ENCODE data around the gene ZNF670.

The ZNF670 gene

GRCh38 chr1:247096958-247097357 lies 18.3 kb upstream of the ZNF670 start:
- TF ChIP-seq CTCF (IDR thresholded peaks at IDR 0.05; ENCODE audit: insufficient read depth, low read length, poor library complexity, severe bottlenecking) (no peak), EZH2phosphoT487 (conservative IDR thresholded peaks at IDR 0.05; ENCODE audit: low read length) (no peak)
- H3K27me3 ChIP-seq (ENCODE audit: low read length), result no peaks in the 10 kb centered on the region
- H3K9me3 ChIP-seq (ENCODE audit: insufficient read depth, low read length), result peaks cover 20% of the 10 kb centered on the region; the same call in 1 of the 2 replicates

GRCh38 chr1:247096544-247096943 lies 17.9 kb upstream of the ZNF670 start:
- Histone ChIP-seq H3K27me3 (ENCODE audit: low read length) (no peaks in the 10 kb centered on the region), H2AFZ (ENCODE audit: low read depth, low read length, severe bottlenecking) (no peak overlapping the region), H4K20me1 (ENCODE audit: low read depth, low read length) (no peaks in the 10 kb centered on the region; the same call in 1 of the 2 replicates), H3K9me3 (ENCODE audit: insufficient read depth, low read length) (peaks cover 17% of the 10 kb centered on the region; the same call in 1 of the 2 replicates), H3K27ac (ENCODE audit: low read depth, low read length) (no peak overlapping the region), H3F3A (ENCODE audit: insufficient read depth) (no peaks in the 10 kb centered on the region), H3K9me2 (replicated peaks; ENCODE audit: insufficient read depth, low read length) (no peaks in the 10 kb centered on the region), H3K4me2 (ENCODE audit: low read depth, low read length, poor library complexity, severe bottlenecking) (no peak overlapping the region), H3K36me3 (ENCODE audit: low read length) (peaks cover 25% of the 10 kb centered on the region), H3K79me2 (ENCODE audit: insufficient read depth, low read length) (peaks cover 3% of the 10 kb centered on the region; the same call in 1 of the 2 replicates), H3K9ac (ENCODE audit: low read length) (no peak overlapping the region), H3K4me3 (ENCODE audit: insufficient read depth, low read length, poor library complexity, severe bottlenecking) (no peak overlapping the region)
- no peak for TF ChIP-seq CTCF (IDR thresholded peaks at IDR 0.05; ENCODE audit: insufficient read depth, low read length, poor library complexity, severe bottlenecking)
- TF ChIP-seq EZH2phosphoT487 (conservative IDR thresholded peaks at IDR 0.05; ENCODE audit: low read length), result no peak

More at GRCh38 chr1:247096958-247097357, 18.3 kb upstream of the ZNF670 start:
- Histone ChIP-seq H3K79me2 (ENCODE audit: insufficient read depth, low read length) (peaks cover 7% of the 10 kb centered on the region), H3K9me2 (replicated peaks; ENCODE audit: insufficient read depth, low read length) (no peaks in the 10 kb centered on the region), H3F3A (ENCODE audit: insufficient read depth) (no peaks in the 10 kb centered on the region), H3K9ac (ENCODE audit: low read length) (no peak overlapping the region), H4K20me1 (ENCODE audit: low read depth, low read length) (no peaks in the 10 kb centered on the region; the same call in 1 of the 2 replicates), H3K36me3 (ENCODE audit: low read length) (peaks cover 29% of the 10 kb centered on the region), H3K4me3 (ENCODE audit: insufficient read depth, low read length, poor library complexity, severe bottlenecking) (no peak overlapping the region), H3K27ac (ENCODE audit: low read depth, low read length) (no peak overlapping the region), H3K4me2 (ENCODE audit: low read depth, low read length, poor library complexity, severe bottlenecking) (no peak overlapping the region), H2AFZ (ENCODE audit: low read depth, low read length, severe bottlenecking) (no peak overlapping the region)

- Histone ChIP-seq H3F3A (ENCODE audit: insufficient read depth) (no peaks in the 10 kb centered on the region), H3K4me3 (ENCODE audit: insufficient read depth, low read length, poor library complexity, severe bottlenecking) (no peak overlapping the region), H3K9me2 (replicated peaks; ENCODE audit: insufficient read depth, low read length) (no peaks in the 10 kb centered on the region), H3K9me3 (ENCODE audit: insufficient read depth, low read length) (peaks cover 12% of the 10 kb centered on the region; the same call in 1 of the 2 replicates), H2AFZ (ENCODE audit: low read depth, low read length, severe bottlenecking) (no peak overlapping the region), H3K27ac (ENCODE audit: low read depth, low read length) (no peak overlapping the region), H3K9ac (ENCODE audit: low read length) (no peak overlapping the region), H3K4me2 (ENCODE audit: low read depth, low read length, poor library complexity, severe bottlenecking) (no peak overlapping the region), H4K20me1 (ENCODE audit: low read depth, low read length) (no peaks in the 10 kb centered on the region; the same call in 1 of the 2 replicates), H3K27me3 (ENCODE audit: low read length) (no peaks in the 10 kb centered on the region), H3K79me2 (ENCODE audit: insufficient read depth, low read length) (no peaks in the 10 kb centered on the region), H3K36me3 (ENCODE audit: low read length) (peaks cover 21% of the 10 kb centered on the region)
- TF ChIP-seq CTCF (IDR thresholded peaks at IDR 0.05; ENCODE audit: insufficient read depth, low read length, poor library complexity, severe bottlenecking), result no peak
- no peak for TF ChIP-seq EZH2phosphoT487 (conservative IDR thresholded peaks at IDR 0.05; ENCODE audit: low read length)
Observed at GRCh38 chr1:247096112-247096511, 17.5 kb upstream of the ZNF670 start.

Data from SU-DHL-6 (cell line).